Measurements from ENCODE around the gene NFAM1.

The NFAM1 gene, protein sequence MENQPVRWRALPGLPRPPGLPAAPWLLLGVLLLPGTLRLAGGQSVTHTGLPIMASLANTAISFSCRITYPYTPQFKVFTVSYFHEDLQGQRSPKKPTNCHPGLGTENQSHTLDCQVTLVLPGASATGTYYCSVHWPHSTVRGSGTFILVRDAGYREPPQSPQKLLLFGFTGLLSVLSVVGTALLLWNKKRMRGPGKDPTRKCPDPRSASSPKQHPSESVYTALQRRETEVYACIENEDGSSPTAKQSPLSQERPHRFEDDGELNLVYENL

DNA sequence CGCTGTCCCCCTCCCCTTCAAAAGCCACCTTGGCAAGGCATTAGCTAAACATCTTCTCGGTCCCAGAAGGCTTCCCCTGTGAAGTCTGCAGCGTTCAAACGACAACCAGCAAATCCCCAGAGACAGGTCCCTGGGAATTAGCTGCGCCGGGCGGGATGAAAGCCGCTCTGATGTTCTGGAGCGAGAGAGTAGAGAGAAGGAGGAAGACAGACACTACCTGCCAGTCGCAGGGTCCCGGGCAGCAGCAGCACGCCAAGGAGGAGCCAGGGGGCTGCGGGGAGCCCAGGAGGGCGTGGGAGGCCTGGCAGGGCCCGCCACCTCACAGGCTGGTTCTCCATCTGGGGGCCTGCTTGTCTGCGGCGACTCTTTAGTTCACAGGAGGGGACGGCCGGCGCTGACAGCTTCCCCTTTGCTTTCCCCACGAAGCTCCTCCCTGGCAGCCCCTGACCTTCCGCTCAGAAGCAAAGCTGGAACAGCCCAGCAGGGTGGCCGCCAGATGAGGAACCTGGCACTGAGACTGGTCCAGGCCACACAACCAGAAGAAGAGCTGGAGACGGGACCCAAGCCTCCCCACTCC lies at the start of gene NFAM1:
TSS of gene NFAM1 (minus strand) at position 384 of the 577 bp plus-strand sequence. CDS start at position 338, 46 bp downstream.
- DNase-seq: no peak

DNA sequence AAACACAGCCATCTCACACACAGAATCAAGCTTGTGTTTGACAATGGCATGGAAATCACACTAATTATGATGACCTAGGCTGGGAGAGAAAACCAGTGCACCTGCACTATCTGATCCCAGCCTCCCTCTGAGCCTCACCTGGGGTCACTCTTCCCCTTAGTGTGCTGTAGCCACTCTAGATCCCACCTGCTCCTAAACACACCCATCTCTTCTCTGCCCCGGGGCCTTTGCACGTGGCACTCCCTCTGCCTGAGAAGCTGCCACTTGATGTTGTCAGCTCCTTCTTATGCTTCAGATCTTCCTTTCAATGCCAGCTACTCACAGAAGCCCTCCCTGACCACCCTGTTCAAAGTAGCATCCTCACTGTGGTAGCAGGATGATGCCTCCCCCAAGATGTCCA lies 42.9 kb upstream of the NFAM1 start:
- no peak for DNase-seq

- DNase-seq: no peak
Measured at GRCh38 chr22:42473484-42474193, 41.4 kb upstream of the NFAM1 start.

DNA sequence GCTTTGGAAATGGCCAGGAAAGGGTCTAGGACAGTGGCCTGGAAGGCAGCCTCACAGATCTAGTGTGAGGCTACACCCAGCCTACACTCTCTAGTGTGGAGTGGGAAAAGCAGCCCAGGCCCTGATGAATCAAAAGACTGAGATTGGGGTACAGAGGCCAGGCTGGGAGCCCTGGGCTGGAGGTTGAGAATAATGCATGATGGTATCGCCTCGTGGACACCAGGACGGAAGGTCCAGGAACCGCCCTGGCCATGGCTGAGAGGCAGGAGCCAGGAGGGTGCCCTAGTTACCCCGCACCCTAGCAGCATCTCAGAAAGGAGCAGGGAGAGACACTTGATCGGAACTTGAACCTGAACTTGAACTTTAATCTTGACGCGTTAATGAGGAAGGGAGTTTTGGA lies 40.5 kb upstream of the NFAM1 start:
- DNase-seq: no peak

DNA sequence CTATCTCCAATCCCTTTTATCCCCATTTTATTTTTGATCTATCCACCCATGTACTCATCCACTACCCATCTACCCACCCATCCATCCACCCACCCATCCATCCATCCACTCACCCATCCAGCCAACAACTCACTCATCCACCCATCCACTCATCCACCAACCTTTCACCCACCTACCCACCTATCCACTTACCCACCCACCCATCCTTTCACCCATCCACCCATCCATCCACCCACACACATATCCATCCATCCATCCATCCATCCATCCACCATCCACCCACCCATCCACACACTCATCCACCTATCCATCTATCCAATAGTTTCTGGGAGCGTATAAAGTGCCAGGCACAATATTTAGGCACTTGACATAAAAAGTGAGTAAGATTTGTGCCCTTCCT lies 39.2 kb upstream of the NFAM1 start:
- no peak for DNase-seq

DNA sequence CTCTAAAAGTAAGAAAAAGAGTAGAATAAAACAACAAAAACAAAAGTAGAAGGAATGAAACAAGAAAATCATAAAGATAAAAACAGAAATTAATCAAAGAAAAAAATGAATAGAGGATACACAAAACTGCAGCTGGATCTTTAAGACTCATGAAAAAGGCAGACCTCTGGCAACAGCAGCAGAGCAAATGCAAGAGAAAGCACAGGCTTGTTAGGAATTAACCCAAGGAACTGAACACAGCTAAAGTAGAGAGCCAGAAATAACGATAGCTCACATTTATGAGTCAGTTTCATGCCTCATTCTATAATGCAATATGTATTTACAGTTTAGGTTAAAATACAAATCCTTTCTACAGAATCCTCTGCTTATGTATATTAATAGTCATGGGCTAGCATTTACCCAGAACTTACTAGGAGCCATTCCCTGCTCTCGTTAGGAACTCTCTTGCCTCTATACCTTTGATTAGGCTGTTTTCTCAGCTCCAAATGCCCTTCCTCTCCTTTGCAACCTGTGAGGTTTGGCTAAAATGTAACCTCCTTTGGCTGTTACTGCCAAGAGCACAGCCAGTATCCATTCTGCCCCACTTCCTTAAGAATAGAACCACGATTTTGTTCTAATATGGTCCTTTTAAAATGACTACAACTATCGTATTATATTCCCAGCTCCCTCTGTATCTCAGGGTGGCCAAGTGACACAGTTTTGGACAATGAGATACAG lies 38.3 kb upstream of the NFAM1 start:
- DNase-seq: no peak

DNA sequence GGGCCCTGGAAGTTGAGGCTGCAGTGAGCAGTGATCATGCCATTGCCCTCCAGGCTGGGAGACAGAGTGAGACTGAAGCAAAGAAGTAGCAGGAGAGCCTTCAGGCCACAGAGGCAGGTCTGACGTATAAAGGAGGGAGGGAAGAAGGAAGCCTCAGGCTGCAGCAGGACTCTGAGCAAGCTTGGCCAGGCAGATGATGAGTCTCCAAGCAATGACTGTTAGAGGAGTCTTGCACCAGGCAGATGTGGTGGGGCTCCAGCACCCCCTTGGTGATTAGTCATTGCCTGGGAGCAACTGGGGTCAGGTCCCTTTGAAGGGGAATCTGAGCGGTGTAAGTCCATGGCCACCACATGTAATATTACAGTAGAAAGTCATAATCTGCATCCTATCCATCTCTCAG lies 36.6 kb upstream of the NFAM1 start:
- DNase-seq: no peak

DNA sequence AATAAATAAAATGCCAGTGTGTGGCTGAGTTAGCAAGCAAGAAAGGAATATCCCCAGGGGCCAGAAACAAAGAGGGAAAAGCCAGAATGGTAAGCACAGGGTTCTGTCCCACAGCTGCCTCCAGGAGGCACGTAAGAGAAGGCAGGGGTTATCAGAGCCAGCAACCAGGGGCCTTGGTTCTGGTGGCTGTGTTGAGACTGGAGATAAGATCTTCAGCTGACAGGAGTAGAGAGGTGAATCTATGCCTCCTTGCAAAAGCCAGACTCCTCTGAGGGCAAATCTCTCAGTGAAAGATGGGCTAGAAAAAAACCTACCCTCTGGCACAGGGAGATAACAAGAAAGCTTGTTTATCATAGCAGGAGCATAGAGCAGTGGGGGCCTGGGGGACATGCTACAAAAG lies 29.8 kb upstream of the NFAM1 start:
- DNase-seq: no peak

GRCh38 chr22:42461511-42461910 lies 29.3 kb upstream of the NFAM1 start:
- DNase-seq: no peak

- no peak for DNase-seq
Measured at GRCh38 chr22:42459287-42460063, 27.3 kb upstream of the NFAM1 start.

DNA sequence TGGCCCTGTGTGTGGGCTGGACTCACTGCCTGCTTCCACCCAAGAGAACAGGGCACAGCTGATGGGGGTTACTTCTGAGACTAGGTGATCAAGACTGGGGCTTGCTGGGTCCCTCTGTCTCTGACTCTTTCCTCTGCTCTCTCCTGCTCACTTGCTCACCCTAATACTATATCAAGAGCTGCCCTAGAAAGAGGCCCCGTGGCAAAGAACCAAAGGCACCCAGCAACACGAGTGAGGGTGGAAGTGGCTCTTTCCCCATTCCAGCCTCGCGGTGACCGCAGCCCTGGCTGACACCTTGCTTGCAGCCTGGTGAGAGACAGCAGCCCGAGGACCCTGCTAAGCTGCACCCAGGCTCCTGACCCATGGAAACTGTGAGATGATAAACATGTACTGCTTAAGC lies 20.7 kb upstream of the NFAM1 start:
- no peak for DNase-seq

GRCh38 chr22:42452456-42452855 lies 20.3 kb upstream of the NFAM1 start:
- DNase-seq: no peak

- DNase-seq: no peak
Measured at GRCh38 chr22:42451499-42452145, 19.4 kb upstream of the NFAM1 start.

- no peak for DNase-seq
Measured at GRCh38 chr22:42450862-42451261, 18.7 kb upstream of the NFAM1 start.

DNA sequence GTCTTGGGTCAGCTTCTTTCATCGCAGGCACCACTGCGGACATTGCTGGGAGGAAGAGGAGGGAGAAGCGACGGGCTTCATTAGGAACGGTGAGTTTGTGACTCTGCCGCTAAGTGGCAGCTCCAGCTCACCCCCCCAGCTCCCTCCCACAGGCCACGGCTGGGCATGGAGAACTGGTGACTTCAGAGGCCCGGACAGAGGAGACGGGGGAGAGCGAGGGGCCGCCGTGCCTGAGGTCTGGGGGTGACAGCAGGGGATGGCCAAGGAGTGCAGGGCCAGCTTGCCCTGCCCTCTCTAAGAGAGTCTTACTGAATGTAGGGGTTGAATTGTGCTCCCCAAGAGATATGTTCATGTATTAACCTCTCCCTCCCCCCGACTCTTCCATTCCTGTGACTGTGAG lies 13.9 kb upstream of the NFAM1 start:
- no peak for DNase-seq

GRCh38 chr22:42444077-42444904 lies 12.1 kb upstream of the NFAM1 start:
- no peak for DNase-seq

DNA sequence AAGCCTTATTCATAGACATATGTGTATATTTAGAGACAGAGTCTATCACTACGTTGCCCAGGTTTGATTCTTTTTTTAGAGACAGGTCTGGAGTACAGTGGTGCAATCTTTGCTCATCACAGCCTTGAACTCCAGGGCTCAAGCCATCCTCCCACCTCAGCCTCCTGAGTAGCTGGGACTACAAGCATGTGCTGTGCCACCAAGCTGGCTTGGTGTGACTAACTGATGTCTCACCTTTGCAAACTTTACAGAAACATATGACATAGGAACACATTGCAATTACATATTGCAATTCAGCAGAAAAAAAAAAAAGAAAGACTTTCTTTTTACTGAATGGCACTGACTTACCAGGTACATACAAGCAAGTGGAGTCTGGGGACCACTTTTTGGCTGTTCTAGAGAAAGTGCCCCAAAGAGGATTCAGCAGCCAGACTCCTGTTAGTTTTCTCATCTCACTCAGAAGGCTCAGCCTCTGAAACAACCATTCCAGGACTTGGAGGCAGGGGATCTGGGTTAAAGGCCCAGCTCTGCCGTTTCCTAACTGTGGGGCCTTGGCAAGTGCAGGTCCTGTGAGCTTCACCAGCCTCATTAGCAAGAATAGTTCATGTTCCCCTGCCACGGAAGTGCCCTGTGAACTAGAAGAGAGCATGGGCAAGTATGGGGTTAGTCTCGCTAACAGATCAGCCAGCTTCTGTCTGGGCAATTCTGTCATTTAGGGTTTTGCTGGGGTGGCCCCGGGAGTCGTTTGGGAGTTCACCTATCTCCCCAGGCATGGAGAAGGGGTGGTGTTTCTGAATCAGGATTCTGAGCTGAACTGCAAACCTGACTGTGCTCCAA lies 11.3 kb upstream of the NFAM1 start:
- no peak for DNase-seq

GRCh38 chr22:42442748-42443147 lies 10.5 kb upstream of the NFAM1 start:
- no peak for DNase-seq

- DNase-seq: no peak
Measured at GRCh38 chr22:42440728-42441127, 8.5 kb upstream of the NFAM1 start.

Measured in cortex of kidney (tissue), 1 donor.